Subcutaneous adipose tissue (tissue), 4 donors: ENCODE data around the gene EPS15. TPM values are rescaled to one million over a fixed set of nuclear protein-coding genes. Genes with fewer than 3 reads are reported as not detected.

ENCODE experiments used
- CTCF ChIP-seq: fragments of 450-650 bp; IDR thresholded peaks from one replicate; pipeline ENCODE4 v1.5.1; 2016; ENCODE audit warnings: low read depth, mild to moderate bottlenecking, control low read depth, antibody characterized with exemption, moderate library complexity
- total RNA-seq, 4 donors: library from RNA; depleted of rRNA; stranded (reverse); fragments of >200 nt; gene quantifications; one replicate each; pipeline ENCODE4 v1.1.0, GENCODE V29; 2016

The EPS15 gene
- total RNA-seq, 4 donors from 2014 or later = 135 to 148 (median 145) TPM

- TF ChIP-seq CTCF = no peak
These were observed 74.4 kb downstream of the EPS15 start for GRCh38 chr1:51444534-51445192.

- TF ChIP-seq CTCF = no peak
These were observed 75.0 kb downstream of the EPS15 start for GRCh38 chr1:51444096-51444495.

GRCh38 chr1:51443555-51443954, 75.5 kb downstream of the EPS15 start:
- TF ChIP-seq CTCF = no peak

- no peak for TF ChIP-seq CTCF
These were observed 76.5 kb downstream of the EPS15 start for GRCh38 chr1:51442616-51443015.

- no peak for TF ChIP-seq CTCF
These were observed 76.9 kb downstream of the EPS15 start for GRCh38 chr1:51442198-51442597.

GRCh38 chr1:51439895-51440294, 79.2 kb downstream of the EPS15 start:
- TF ChIP-seq CTCF = no peak

- no peak for TF ChIP-seq CTCF
These were observed 80.0 kb downstream of the EPS15 start for GRCh38 chr1:51439053-51439452.
